Right renal cortex interstitium (tissue), 3 donors: ENCODE results near the gene FAM3B. TPM values are rescaled to one million over a fixed set of nuclear protein-coding genes. Genes with fewer than 3 reads are reported as not detected.
"Not testable (repeated sequence)": the region's sequence is repeated elsewhere in the genome, so short reads cannot be mapped to it uniquely, and the experiment has no call there.

Experiments
- DNase-seq, 3 donors: peaks; one replicate each; pipeline ENCODE4 v3.0.0-alpha.2; 2013; ENCODE audit warnings: low read depth in 3 of 3, low spot score in 2 of 3
- polyA plus RNA-seq, 3 donors: library from polyadenylated mRNA; unstranded; fragments of 120-200 nt; gene quantifications; one replicate each; pipeline ENCODE4 v1.2.1, GENCODE V29; 2013; ENCODE audit not compliant: insufficient read length in 3 of 3

The FAM3B gene
- polyA plus RNA-seq, result 10 to 100 TPM; 18.9 to 26.3 (median 20.5) TPM

- DNase-seq, result no peak
These were observed at the start of gene FAM3B for GRCh38 chr21:41316200-41317062. FAM3B (plus strand) TSS chr21:41316801; CDS start chr21:41316880, 79 bp downstream.

- no peak for DNase-seq
These were observed 49.3 kb upstream of the FAM3B start for GRCh38 chr21:41267346-41267745.

GRCh38 chr21:41269535-41269934 is 47.1 kb upstream of the FAM3B start:
- DNase-seq, result no peak

GRCh38 chr21:41277196-41277595 is 39.4 kb upstream of the FAM3B start:
- DNase-seq, result no peak

GRCh38 chr21:41277846-41278245 is 38.8 kb upstream of the FAM3B start:
- DNase-seq, result no peak

- no peak for DNase-seq
These were observed 36.3 kb upstream of the FAM3B start for GRCh38 chr21:41280115-41280919.

GRCh38 chr21:41282412-41282811 is 34.2 kb upstream of the FAM3B start:
- DNase-seq, result no peak

GRCh38 chr21:41283211-41283818 is 33.3 kb upstream of the FAM3B start:
- DNase-seq, result peak; percentile 56 to 66 (median 61)

GRCh38 chr21:41289431-41289830 is 27.2 kb upstream of the FAM3B start:
- no peak for DNase-seq

GRCh38 chr21:41290106-41290799 is 26.3 kb upstream of the FAM3B start:
- no peak for DNase-seq

GRCh38 chr21:41294548-41295231 is 21.9 kb upstream of the FAM3B start:
- DNase-seq, result no peak

GRCh38 chr21:41295721-41296254 is 20.8 kb upstream of the FAM3B start:
- no peak for DNase-seq

- no peak for DNase-seq
These were observed 13.6 kb upstream of the FAM3B start for GRCh38 chr21:41302976-41303375.

- no peak for DNase-seq
These were observed 12.4 kb upstream of the FAM3B start for GRCh38 chr21:41304068-41304720.

GRCh38 chr21:41307219-41307618 is 9.4 kb upstream of the FAM3B start:
- no peak for DNase-seq

GRCh38 chr21:41313285-41314164 is 3.1 kb upstream of the FAM3B start:
- DNase-seq, result not testable (repeated sequence)

GRCh38 chr21:41315726-41316125 is 875 bp upstream of the FAM3B start:
- DNase-seq, result no peak

- DNase-seq, result no peak
These were observed 427 bp downstream of the FAM3B start for GRCh38 chr21:41317063-41317392.
